Urinary bladder (tissue), 4 donors: ENCODE results near the gene PLAC9. TPM values are rescaled to one million over a fixed set of nuclear protein-coding genes. Genes with fewer than 3 reads are reported as not detected.
"Not testable (repeated sequence)": the region's sequence is repeated elsewhere in the genome, so short reads cannot be mapped to it uniquely, and the experiment has no call there.

Source experiments
- DNase-seq: peaks from one replicate; pipeline ENCODE4 v3.0.0-alpha.2; 2015; ENCODE audit errors: extremely low spot score
- H3K27ac ChIP-seq: one replicate; pipeline ENCODE4 v1.5.1; 2013; ENCODE audit warnings: low read depth, mild to moderate bottlenecking, moderate library complexity
- H3K36me3 ChIP-seq: one replicate; pipeline ENCODE4 v1.6.1; 2013; ENCODE audit warnings: mild to moderate bottlenecking, moderate library complexity; ENCODE audit not compliant: insufficient read depth
- H3K4me1 ChIP-seq: one replicate; pipeline ENCODE4 v1.6.1; 2013; ENCODE audit warnings: mild to moderate bottlenecking, moderate library complexity; ENCODE audit not compliant: insufficient read depth
- H3K4me3 ChIP-seq: one replicate; pipeline ENCODE4 v1.5.1; 2013; ENCODE audit warnings: low read depth, low read length
- WGBS: extraction: QIAGEN DNeasy Blood & Tissue Kit; methylation state at CpG from one replicate; pipeline ENCODE4 v1.1.7; 2013; 5-methylcytosine and 5-hydroxymethylcytosine counted together
- polyA plus RNA-seq: library from polyadenylated mRNA; stranded (reverse); fragments of 200-250 nt; gene quantifications from one replicate; pipeline ENCODE4 v1.2.3, GENCODE V29; 2013
- total RNA-seq: library from RNA; depleted of rRNA; stranded (reverse); fragments of >200 nt; gene quantifications from one replicate; pipeline ENCODE4 v1.2.3, GENCODE V29; 2014
- donor health status: healthy with polysubstance abuse.
- donor health status: healthy.

PLAC9 gene
- total and polyA plus RNA-seq, 2 donors, result 54.3 to 64.9 TPM

DNA sequence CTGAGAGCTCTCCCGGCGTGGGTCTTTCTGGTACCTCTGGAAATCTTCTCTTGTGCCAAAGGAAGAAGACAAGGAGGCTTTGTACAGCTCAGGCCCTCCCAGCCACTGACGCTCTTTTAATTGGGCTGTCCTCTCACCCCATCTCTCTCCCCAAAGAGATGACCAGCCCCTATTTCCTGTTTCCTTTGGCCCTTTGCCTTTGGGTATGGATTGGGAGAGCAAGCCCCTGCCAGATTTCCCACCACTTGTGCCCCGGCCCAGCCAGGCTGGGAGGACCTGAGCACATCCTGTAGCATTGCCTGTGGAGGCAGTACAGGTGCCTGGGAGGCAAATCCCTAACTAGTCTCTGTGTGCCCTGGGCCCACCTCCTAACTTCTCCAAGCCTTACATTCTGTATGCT lies 5.7 kb upstream of the PLAC9 start:
- Histone ChIP-seq H3K27ac (no peak overlapping the region), H3K4me1 (no peaks in the 10 kb centered on the region), H3K36me3 (no peaks in the 10 kb centered on the region), H3K4me3 (no peak overlapping the region)
- DNase-seq, result no peak
- 70% methylated on average over 4 of the region's 4 CpGs for WGBS

DNA sequence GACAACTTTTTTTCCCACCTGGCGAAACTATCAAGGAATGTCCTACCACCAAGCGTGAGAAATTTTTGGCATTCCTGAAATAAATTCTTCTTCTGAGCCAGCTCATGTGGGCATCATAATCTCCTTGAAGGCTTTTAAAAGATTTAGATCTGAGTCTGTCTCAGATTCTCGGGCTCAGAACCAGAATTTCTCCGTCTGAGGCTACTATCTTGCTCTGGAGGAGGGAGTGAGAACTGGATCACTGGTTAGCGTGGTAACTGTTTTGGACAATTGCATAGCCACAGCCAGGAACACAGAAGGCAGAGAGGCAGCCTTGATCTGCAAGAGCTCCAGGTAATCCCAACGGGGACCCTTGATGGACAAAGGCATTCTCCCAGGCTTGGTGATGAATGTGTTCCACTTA lies 1.0 kb upstream of the PLAC9 start:
- Histone ChIP-seq H3K4me1 (no peaks in the 10 kb centered on the region), H3K36me3 (no peaks in the 10 kb centered on the region), H3K4me3 (no peak overlapping the region), H3K27ac (no peak overlapping the region)
- 79% methylated on average over 6 of the region's 6 CpGs for WGBS
- no peak for DNase-seq

DNA sequence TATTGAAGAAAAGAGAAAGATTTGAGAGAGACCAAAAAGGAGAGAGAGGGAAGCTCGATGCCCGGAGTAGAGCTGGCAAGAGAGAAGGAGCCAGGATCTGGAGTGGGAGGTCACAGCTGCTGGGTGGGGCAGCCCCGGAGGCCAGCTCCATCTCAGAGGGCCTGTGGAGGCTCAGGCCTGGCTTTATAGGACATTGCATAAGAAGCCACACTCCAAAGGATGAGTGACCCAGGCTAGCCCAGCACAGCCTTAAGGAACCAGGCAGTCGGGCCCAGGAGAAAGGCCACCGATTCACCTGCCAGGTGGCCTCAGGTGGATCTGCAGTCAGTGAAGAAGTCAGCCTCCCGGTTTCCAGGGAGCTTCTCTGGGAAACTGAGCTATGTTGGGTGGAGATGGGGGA lies 676 bp downstream of the PLAC9 start:
- H3K36me3 ChIP-seq, result no peaks in the 10 kb centered on the region
- no peak for DNase-seq
- peak overlapping the region; percentile 88 for H3K27ac ChIP-seq
- 34% methylated on average over 6 of the region's 6 CpGs for WGBS
- H3K4me3 ChIP-seq, result peak overlapping the region; percentile 7
- no peaks in the 10 kb centered on the region for H3K4me1 ChIP-seq

DNA sequence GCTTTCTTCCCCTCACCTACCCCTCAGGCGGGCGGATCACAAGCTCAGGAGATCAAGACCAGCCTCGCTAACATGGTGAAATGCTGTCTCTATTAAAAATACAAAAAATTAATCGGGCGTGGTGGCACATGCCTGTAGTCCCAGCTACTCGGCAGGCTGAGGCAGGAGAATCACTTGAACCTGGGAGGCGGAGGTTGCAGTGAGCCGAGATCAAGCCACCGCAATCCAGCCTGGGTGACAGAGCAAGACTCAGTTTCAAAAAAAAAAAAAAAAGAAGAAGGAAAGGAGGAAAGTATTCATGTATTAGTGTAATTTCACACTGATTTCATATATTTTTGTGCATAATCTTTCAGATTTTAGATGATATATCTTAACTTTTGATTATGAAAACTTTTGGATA lies 1.2 kb downstream of the PLAC9 start:
- DNase-seq, H3K36me3 ChIP-seq, H3K4me1 ChIP-seq: not testable (repeated sequence)
- H3K27ac ChIP-seq, result peak overlapping the region; percentile 88
- 59% methylated on average over 9 of the region's 9 CpGs for WGBS
- H3K4me3 ChIP-seq, result peak overlapping the region; percentile 7

DNA sequence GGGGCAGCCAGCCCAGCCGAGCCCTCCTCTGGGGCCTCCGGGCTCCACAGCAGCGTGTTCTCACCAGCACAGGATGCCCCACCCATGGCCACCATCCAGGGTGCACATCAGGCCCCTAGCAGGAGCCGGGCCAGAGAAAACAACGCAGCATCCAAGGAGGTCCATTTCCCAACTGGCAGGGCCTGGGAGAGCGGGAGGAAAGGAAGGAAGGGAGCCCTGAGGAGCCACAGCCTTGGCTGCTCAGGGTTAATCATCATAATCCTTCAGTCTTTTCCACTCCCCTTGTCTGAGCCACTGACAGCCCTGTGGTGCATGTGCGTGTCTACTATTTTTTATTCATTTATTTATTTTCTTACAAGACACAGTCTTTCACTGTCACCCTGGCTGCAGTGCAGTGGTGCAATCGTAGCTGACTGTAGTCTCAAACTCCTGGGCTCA lies 3.6 kb downstream of the PLAC9 start:
- no peaks in the 10 kb centered on the region for H3K36me3 ChIP-seq
- WGBS, result 36% methylated on average over 8 of the region's 8 CpGs
- H3K27ac ChIP-seq, result peak overlapping the region; percentile 68
- H3K4me3 ChIP-seq, result no peak overlapping the region
- DNase-seq, result no peak
- H3K4me1 ChIP-seq, result no peaks in the 10 kb centered on the region

DNA sequence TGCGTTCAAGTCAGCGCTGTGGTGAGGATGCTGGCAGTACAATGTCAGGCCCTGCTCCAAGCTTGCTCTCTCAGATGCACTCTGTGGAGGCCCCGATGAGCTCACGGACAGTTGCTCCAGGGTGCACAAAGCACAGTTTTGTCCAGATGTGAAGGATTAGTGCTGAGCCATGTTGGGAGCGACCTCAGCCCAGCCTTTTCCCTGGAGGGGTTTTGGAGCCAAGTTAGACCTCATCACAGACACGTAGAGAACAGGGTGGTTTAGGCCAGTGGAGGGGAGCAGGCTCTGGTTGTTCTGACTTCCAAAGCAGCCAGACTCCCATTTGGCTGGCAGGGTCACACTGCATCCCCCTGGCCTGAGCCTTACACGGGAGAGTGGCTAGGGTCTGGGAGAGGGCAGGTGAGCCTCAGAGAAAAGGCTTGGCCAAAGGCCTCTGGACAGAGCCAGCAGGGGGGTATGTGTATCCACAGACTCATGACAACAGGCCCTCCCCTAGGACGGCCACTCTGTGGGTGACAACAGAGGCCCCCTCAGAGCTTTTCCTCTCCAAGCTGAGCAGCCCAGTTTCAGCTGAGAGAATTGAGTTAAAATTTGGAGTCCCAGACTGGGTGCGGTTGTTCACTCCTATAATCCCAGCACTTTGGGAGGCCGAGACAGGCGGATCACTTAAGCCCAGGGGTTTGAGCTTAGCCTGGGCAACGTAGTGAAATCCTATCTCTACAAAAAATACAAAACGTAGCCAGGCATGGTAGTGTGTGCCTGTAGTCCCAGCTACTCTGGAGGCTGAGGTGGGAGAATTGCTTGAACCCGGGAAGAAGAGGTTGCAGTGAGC lies 4.7 kb downstream of the PLAC9 start:
- Histone ChIP-seq H3K36me3 (no peaks in the 10 kb centered on the region), H3K4me1 (no peaks in the 10 kb centered on the region), H3K4me3 (no peak overlapping the region), H3K27ac (peak overlapping the region; percentile 82)
- 55% methylated on average over 14 of the region's 14 CpGs for WGBS
- DNase-seq, result no peak

DNA sequence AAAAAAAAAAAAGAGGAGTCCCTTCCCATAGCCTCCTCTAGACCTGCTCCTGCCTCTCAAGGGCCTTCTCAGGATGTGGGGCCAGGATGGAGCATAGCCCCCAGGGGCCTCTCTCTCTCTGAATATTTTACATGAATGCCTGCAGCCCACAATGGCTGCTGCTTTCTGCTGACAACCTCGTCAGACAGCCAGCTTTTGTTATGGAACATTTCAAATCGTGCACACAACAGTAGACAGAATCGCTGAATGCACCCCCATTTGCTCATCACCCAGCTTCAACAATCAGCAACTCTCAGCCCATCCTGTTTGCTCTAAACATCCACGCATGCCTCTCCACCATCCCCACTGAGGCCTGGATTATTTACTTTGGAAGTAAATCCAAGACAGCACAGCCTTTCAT lies 5.4 kb downstream of the PLAC9 start:
- WGBS, result 38% methylated on average over 4 of the region's 4 CpGs
- H3K27ac ChIP-seq, result no peak overlapping the region
- DNase-seq, result no peak

DNA sequence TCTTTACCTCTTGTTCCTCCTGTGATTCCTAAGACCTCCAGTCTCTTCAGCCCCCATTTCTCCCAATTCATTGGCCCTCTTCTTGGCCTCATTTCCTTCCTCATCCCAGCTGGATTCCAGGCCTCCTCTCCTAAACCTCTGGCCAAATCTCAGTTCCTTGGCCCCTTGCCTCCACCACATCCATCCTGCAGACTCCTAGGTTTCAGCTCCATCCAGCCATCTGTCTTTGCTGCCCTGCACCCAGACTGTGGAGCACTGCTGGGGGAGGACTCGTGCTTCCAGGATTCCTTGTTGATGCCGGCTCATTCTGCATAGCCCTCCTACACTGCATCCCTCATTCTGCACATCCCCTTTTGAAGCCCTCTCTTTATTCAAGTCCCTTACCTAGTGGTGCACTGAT lies 6.7 kb downstream of the PLAC9 start:
- no peaks in the 10 kb centered on the region for H3K36me3 ChIP-seq
- H3K4me3 ChIP-seq, result no peak overlapping the region
- no peak for DNase-seq
- WGBS, result 68% methylated on average over 2 of the region's 2 CpGs
- H3K4me1 ChIP-seq, result no peaks in the 10 kb centered on the region
- no peak overlapping the region for H3K27ac ChIP-seq

More for the DNA sequence above, 5.4 kb downstream of the PLAC9 start:
- no peaks in the 10 kb centered on the region for H3K4me1 ChIP-seq
- H3K4me3 ChIP-seq, result no peak overlapping the region
- H3K36me3 ChIP-seq, result no peaks in the 10 kb centered on the region

DNA sequence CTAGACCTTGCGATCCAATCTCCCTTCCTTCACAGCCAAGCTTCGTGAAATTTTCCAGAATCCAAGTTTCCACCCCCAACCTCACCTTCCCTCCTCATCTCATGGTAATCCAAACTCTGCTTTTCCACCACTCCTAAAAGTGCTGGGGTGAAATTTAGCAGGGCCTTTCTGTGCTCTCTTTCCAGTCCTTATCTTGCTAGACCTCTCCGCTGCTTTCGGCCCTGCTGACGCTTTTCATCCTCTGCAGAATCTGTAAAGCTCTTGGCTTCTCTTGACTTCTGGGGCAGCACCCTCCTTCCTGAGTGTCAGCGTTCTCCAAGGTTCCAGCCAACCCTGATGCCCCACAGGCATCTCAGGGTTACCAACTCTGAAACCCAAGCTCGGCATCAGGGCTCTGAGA lies 7.7 kb downstream of the PLAC9 start:
- no peaks in the 10 kb centered on the region for H3K36me3 ChIP-seq
- DNase-seq, result no peak
- H3K4me3 ChIP-seq, result no peak overlapping the region
- no peaks in the 10 kb centered on the region for H3K4me1 ChIP-seq
- H3K27ac ChIP-seq, result no peak overlapping the region
- WGBS, result 82% methylated on average over 7 of the region's 7 CpGs

DNA sequence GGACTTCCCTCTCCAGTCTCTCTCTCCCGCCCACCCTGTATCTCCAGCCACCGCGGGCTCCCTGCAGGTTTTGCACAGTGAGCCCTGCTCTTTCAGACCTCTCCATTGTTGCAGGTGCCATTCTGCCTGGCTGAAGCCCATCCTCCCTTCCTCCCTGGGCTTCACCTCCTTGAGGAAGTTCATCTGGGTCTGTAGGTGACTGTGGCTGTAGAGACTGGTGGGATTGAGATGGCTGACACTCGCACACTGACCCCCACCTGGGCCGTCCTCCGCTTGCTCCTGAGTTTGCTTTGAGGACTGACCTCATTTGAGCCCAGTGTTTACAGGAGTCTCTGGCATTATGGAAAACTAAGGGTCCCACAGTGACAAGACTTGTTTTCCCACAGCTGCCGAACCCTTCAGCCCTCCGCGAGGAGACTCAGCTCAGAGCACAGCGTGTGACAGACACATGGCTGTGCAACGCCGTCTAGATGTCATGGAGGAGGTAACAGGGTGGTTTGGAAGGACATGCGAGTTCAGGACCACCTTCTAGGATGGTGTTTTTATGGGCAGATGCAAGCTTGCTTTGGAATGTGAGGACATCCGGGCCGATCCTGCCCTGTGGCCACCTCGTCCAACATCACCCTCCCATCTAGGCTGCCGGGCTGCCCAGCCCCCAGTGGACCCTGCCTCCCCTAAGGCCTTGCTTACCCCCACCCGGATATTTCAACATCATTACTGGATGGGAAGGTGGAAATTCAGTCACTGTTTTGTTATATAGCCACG lies 9.3 kb downstream of the PLAC9 start:
- H3K27ac ChIP-seq, result no peak overlapping the region
- no peak overlapping the region for H3K4me3 ChIP-seq
- DNase-seq, result no peak
- H3K36me3 ChIP-seq, result no peaks in the 10 kb centered on the region
- WGBS, result 62% methylated on average over 19 of the region's 19 CpGs
- no peaks in the 10 kb centered on the region for H3K4me1 ChIP-seq

DNA sequence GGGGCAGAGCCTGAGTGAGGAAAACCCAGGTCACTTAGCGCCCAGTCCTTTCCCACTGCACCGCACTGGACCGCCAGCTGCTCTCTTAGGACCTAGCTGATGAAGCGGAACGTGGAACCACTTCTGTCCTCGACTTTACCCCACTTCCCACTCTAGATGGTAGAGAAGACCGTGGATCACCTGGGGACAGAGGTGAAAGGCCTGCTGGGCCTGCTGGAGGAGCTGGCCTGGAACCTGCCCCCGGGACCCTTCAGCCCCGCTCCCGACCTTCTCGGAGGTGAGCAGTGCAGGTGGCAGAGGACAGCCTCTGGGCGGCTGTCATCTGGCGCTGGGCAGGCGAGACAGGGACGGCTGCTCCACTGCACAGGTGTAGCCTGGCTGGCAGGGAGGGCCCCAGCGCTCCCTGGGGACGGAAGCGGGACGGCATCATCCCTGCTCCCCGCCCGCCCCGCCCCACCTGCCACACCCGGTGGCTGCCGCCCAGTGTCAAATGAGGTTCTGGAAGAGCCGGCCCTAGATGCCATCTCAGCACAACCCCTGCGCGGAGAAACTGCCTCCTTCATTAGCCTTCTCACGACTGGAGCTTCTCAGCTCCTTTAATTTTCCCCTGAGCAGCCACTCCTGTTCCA lies 11.7 kb downstream of the PLAC9 start:
- Histone ChIP-seq H3K27ac (no peak overlapping the region), H3K36me3 (no peaks in the 10 kb centered on the region), H3K4me1 (no peaks in the 10 kb centered on the region), H3K4me3 (no peak overlapping the region)
- WGBS, result 43% methylated on average over 28 of the region's 28 CpGs
- no peak for DNase-seq

DNA sequence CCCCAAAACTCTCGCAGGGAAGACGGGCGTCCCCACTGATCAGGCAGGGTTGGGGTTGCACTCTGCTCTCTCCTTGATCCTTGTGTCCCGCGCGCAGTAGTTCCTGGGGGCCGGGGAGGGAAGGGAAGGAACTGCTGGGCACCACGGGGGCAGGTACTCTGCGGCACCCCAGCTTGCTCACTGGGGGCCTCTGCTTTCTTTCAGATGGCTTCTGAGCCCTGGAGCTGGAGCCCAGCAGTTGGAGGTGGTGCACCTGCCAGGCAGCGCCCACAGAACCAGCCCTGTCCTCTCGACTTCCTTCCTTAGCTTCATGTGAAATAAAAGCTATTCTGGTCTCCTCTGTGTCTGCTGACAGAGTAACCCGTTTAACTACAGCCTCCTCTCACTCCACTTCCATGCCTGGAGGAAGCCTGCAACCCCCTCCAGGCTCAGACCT lies 12.2 kb downstream of the PLAC9 start:
- H3K36me3 ChIP-seq, result no peaks in the 10 kb centered on the region
- no peak for DNase-seq
- H3K4me1 ChIP-seq, result no peaks in the 10 kb centered on the region
- WGBS, result 38% methylated on average over 12 of the region's 12 CpGs
- H3K4me3 ChIP-seq, result no peak overlapping the region
- H3K27ac ChIP-seq, result no peak overlapping the region

DNA sequence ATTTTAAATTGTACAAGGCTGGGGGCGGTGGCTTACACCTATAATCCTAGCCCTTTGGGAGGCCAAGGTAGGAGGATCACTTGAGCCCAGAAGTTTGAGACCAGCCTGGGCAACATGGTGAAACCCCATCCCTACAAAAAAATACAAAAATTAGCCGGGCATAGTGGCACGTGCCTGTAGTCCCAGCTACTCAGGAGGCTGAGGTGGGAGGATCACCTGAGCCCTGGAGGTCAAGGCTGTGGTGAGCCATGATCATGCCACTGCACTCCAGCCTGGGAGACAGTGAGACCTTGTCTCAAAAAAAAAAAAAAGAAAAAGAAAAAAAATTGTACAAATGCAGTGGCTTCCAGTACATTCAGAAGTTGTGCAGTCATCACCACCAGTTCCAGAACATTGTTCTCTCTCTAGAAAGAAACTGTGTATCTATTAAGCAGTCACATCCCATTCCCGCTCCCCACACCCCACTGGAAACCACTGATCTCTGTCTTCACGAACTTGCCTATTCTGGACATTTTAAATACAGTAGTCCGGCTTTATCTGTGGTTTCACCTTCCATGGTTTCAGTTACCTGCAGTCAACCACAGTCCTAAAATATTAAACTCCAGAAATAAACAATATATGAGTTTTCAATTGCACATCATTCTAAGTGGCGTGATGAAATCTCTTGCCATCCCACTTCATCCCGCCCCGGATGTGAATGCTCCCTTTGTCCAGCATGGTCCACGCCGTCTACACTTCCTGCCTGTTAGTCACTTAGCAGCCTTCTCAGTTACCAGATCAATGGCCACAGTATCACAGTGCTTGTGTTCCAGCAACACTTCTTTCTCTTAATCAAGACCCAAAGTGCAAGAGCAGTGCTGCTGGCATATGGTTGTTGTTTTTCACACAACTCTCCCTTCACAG lies 13.1 kb downstream of the PLAC9 start:
- H3K4me3 ChIP-seq, H3K27ac ChIP-seq, H3K36me3 ChIP-seq, H3K4me1 ChIP-seq, DNase-seq: not testable (repeated sequence)
- WGBS, result 66% methylated on average over 11 of the region's 11 CpGs
